PFSK-1 (cell line): ENCODE measurements around the gene MAGED2.
A peak's percentile ranks its signal among the peaks of the same experiment; 100 is the strongest.

ENCODE experiments used
- FOXP2 ChIP-seq: optimal IDR thresholded peaks from 2 replicates; pipeline ENCODE3; 2011; ENCODE audit warnings: borderline replicate concordance, control low read depth, inconsistent platforms; ENCODE audit not compliant: insufficient read depth; ENCODE audit errors: extremely low read length, extremely low read depth
- POLR2AphosphoS5 ChIP-seq: IDR thresholded peaks from 2 replicates; pipeline ENCODE4 v1.6.1; 2012; ENCODE audit warnings: low read depth, mild to moderate bottlenecking, control low read depth, low read length, moderate library complexity
- REST ChIP-seq, 2 experiments: IDR thresholded peaks; 2 replicates each; pipeline versions ENCODE4 v1.6.1 to v1.8.0; 2011 to 2012; ENCODE audit warnings: low read depth in 2 of 2, low read length in 2 of 2, control low read depth in 1 of 2, inconsistent platforms in 1 of 2, mild to moderate bottlenecking in 1 of 2, moderate library complexity in 1 of 2; ENCODE audit not compliant: insufficient read depth in 1 of 2
- SIN3A ChIP-seq: IDR thresholded peaks from 2 replicates; pipeline ENCODE4 v1.6.1; 2012; ENCODE audit warnings: mild to moderate bottlenecking, low read length, moderate library complexity, borderline replicate concordance; ENCODE audit not compliant: insufficient read depth
- TAF1 ChIP-seq: IDR thresholded peaks from 2 replicates; pipeline ENCODE4 v1.6.1; 2012; ENCODE audit warnings: low read length, control low read depth, borderline replicate concordance; ENCODE audit not compliant: insufficient read depth

The MAGED2 gene

GRCh38 chrX:54808605-54809483 is 1.3 kb downstream of the MAGED2 start:
- no peak for TF ChIP-seq TAF1
- peak; percentile 49 for TF ChIP-seq POLR2AphosphoS5

- TF ChIP-seq REST (IDR thresholded peaks at IDR 0.05; ENCODE audit: insufficient read depth in 1 of 2, low read depth in 2 of 2, low read length in 2 of 2), result no peak
- no peak for TF ChIP-seq POLR2AphosphoS5
- TF ChIP-seq FOXP2, result no peak
- no peak for TF ChIP-seq TAF1
These were observed 3.0 kb downstream of the MAGED2 start for GRCh38 chrX:54810532-54810931.

- no peak for TF ChIP-seq REST (IDR thresholded peaks at IDR 0.05; ENCODE audit: insufficient read depth in 1 of 2, low read depth in 2 of 2, low read length in 2 of 2)
- no peak for TF ChIP-seq SIN3A
- TF ChIP-seq TAF1, result no peak
- no peak for TF ChIP-seq FOXP2
- TF ChIP-seq POLR2AphosphoS5, result no peak
These were observed 3.8 kb downstream of the MAGED2 start for GRCh38 chrX:54811301-54811885.

GRCh38 chrX:54812306-54812705 is 4.8 kb downstream of the MAGED2 start:
- TF ChIP-seq SIN3A (no peak), REST (IDR thresholded peaks at IDR 0.05; ENCODE audit: insufficient read depth in 1 of 2, low read depth in 2 of 2, low read length in 2 of 2) (no peak), TAF1 (no peak), FOXP2 (no peak), POLR2AphosphoS5 (no peak)

- TF ChIP-seq TAF1 (no peak), SIN3A (no peak), POLR2AphosphoS5 (peak; percentile 56; the same call in 1 of the 2 replicates), FOXP2 (no peak)
These were observed 9.8 kb downstream of the MAGED2 start for GRCh38 chrX:54817220-54817820.

GRCh38 chrX:54818221-54818620 is 10.7 kb downstream of the MAGED2 start:
- TF ChIP-seq POLR2AphosphoS5, result no peak
- no peak for TF ChIP-seq FOXP2
- no peak for TF ChIP-seq TAF1
- TF ChIP-seq SIN3A, result no peak
- TF ChIP-seq REST (IDR thresholded peaks at IDR 0.05; ENCODE audit: insufficient read depth in 1 of 2, low read depth in 2 of 2, low read length in 2 of 2), result no peak
